Heart left ventricle (tissue), 16 donors: ENCODE measurements around the gene SETBP1. TPM values are rescaled to one million over a fixed set of nuclear protein-coding genes. Genes with fewer than 3 reads are reported as not detected.

Experiments used
- ATAC-seq, 4 donors: fragments of 200-7000 bp; cut with Tn5 transposase; one replicate each; pipeline ENCODE4 v1.9.1; 2020 to 2022; ENCODE audit warnings: moderate library complexity in 4 of 4, mild to moderate bottlenecking in 3 of 4, moderate number of reproducible peaks in 1 of 4
- DNase-seq, 5 donors: peaks; one replicate each; pipeline ENCODE4 v3.0.0-alpha.2; 2020
- H3K27ac ChIP-seq, 12 donors: fragments of 200-600 bp; sonication (generic) in 4 of 12; one replicate each; pipeline versions ENCODE4 v1.5.0 to v1.8.0; 2016 to 2022; ENCODE audit warnings: mild to moderate bottlenecking in 2 of 12
- H3K27me3 ChIP-seq, 9 donors: fragments of 200-600 bp; sonication (generic) in 2 of 9; one replicate each; pipeline versions ENCODE4 v1.5.1 to v1.8.0; 2016 to 2022; ENCODE audit warnings: mild to moderate bottlenecking in 3 of 9
- H3K36me3 ChIP-seq, 9 donors: fragments of 200-600 bp; sonication (generic) in 2 of 9; one replicate each; pipeline versions ENCODE4 v1.5.0 to v1.8.0; 2018 to 2022; ENCODE audit warnings: mild to moderate bottlenecking in 2 of 9
- H3K4me1 ChIP-seq, 12 donors: fragments of 200-600 bp; sonication (generic) in 4 of 12; one replicate each; pipeline versions ENCODE4 v1.5.0 to v1.8.0; 2016 to 2022; ENCODE audit warnings: mild to moderate bottlenecking in 3 of 12
- H3K4me3 ChIP-seq, 12 donors: fragments of 200-600 bp; sonication (generic) in 4 of 12; one replicate each; pipeline versions ENCODE4 v1.5.0 to v1.8.0; 2017 to 2022; ENCODE audit warnings: mild to moderate bottlenecking in 9 of 12, moderate library complexity in 4 of 12
- H3K9me3 ChIP-seq, 12 donors: fragments of 200-600 bp; sonication (generic) in 4 of 12; one replicate each; pipeline versions ENCODE4 v1.5.0 to v1.8.0; 2016 to 2022; ENCODE audit warnings: mild to moderate bottlenecking in 1 of 12
- CTCF ChIP-seq, 12 donors: fragments of 200-600 bp; sonication (generic) in 4 of 12; IDR thresholded peaks; one replicate each; pipeline versions ENCODE4 v1.5.0 to v1.8.0; 2018 to 2022; ENCODE audit warnings: antibody characterized with exemption in 12 of 12, mild to moderate bottlenecking in 5 of 12
- POLR2A ChIP-seq, 2 donors: fragments of 450-650 bp; IDR thresholded peaks; one replicate each; pipeline ENCODE4 v1.6.1; 2017; ENCODE audit warnings: antibody characterized with exemption in 2 of 2, mild to moderate bottlenecking in 2 of 2, moderate library complexity in 2 of 2
- WGBS, 4 donors: extraction: QIAGEN DNeasy Blood & Tissue Kit in 2 of 4; methylation state at CpG; one replicate each; pipeline versions ENCODE4 v1.1.5 to v1.1.7; 2013 to 2018; 5-methylcytosine and 5-hydroxymethylcytosine counted together
- intact Hi-C, 10 donors: fragments of 100-400 bp; cut with DNase I; formaldehyde crosslinking; loops; one replicate each; pipeline versions ENCODE4 v1.11.1 to v1.14.2; 2022
- polyA plus RNA-seq, 2 donors: library from polyadenylated mRNA; stranded (reverse); fragments of 200-250 nt; gene quantifications; one replicate each; pipeline ENCODE4 v1.2.3, GENCODE V29; 2013
- total RNA-seq, 9 donors: library from RNA; depleted of rRNA in 2 of 9; stranded (reverse); fragments of >200 nt in 2 of 9; fragmentation: NEBNext Ultra II Directional in 3 of 9; extraction: Animal tissue kit (Norgen Biotek cat#: 25700) in 3 of 9; gene quantifications; one replicate each; pipeline versions ENCODE4 v1.1.0 to v1.2.4, GENCODE V29; 2016 to 2023
- donor health status: ischemic (EF 13 %, LVEDD 7.1; RV severe dilation, severe dysfunction).
- donor health status: healthy with polysubstance abuse.
- donor health status: DM: no; HTN: yes; CAD: no.
- donor health status: DM: no; HTN: no; CAD: no.
- donor health status: ischemic (EF 25% LVEDD 6.9; RV normal size, moderate dysfunction).
- donor health status: ischemic (EF 25% LVEDD 5.7; RV mildly dilated, moderate dysfunction).
- donor health status: healthy.
- donor health status: DM: yes; HTN: yes; CAD: no.
- donor health status: ischemic (EF 35%, LVEDD 5.7; RV mildly dilated, moderate dysfunction).
- donor health status: nonischemic (EF 11% LVEDD 7.7; RV severe dilation, severe dysfunction).
- donor health status: DM: yes; HTN: yes; CAD: no.
- donor health status: PGD.
- donor health status: ischemic (EF 29% LVEDD 5.4; RV normal size, mild dysfunction).
- donor health status: nonischemic (EF 23%, LVEDD 6.1; RV moderate dilation, normal function).

The SETBP1 gene
- total and polyA plus RNA-seq, 11 donors = 1.2 to 10.6 (median 5.5) TPM

- no peaks in the 10 kb centered on the region for H3K36me3 ChIP-seq
- H3K27ac ChIP-seq = peak overlapping the region in 1 of 12 donors; percentile 40
- ATAC-seq = no peak
- H3K4me3 ChIP-seq = no peak overlapping the region
- TF ChIP-seq CTCF (IDR thresholded peaks at IDR 0.05) (no peak), POLR2A (IDR thresholded peaks at IDR 0.05) (no peak)
- H3K9me3 ChIP-seq = no peaks in the 10 kb centered on the region
- WGBS, 4 donors = 90 to 92% (median 91%) methylated on average over 3 of the region's 3 CpGs
- peaks cover 0 to 30% (median 7%) of the 10 kb centered on the region in 12 donors for H3K4me1 ChIP-seq
- no peak for DNase-seq
- intact Hi-C loops = no loop called here
- H3K27me3 ChIP-seq = peaks cover 0 to 41% (median 0%) of the 10 kb centered on the region in 9 donors
Observed at GRCh38 chr18:44736664-44737380, 56.1 kb downstream of the SETBP1 start.

- Histone ChIP-seq H3K4me3 (no peak overlapping the region), H3K4me1 (peaks cover 0 to 29% (median 14%) of the 10 kb centered on the region in 12 donors), H3K9me3 (no peaks in the 10 kb centered on the region), H3K27me3 (peaks cover 0 to 37% (median 0%) of the 10 kb centered on the region in 9 donors), H3K36me3 (no peaks in the 10 kb centered on the region), H3K27ac (peak overlapping the region in 1 of 12 donors; percentile 40)
- ATAC-seq (peak in 1 of 4 donors; percentile 34), DNase-seq (no peak)
- TF ChIP-seq POLR2A (IDR thresholded peaks at IDR 0.05) = no peak
- no peak for TF ChIP-seq CTCF (IDR thresholded peaks at IDR 0.05)
- WGBS, 4 donors = 78 to 93% (median 89%) methylated on average over 3 of the region's 3 CpGs
- intact Hi-C loops = no loop called here
Observed at GRCh38 chr18:44737623-44738022, 56.9 kb downstream of the SETBP1 start.

- Histone ChIP-seq H3K4me3 (no peak overlapping the region), H3K36me3 (no peaks in the 10 kb centered on the region), H3K9me3 (no peaks in the 10 kb centered on the region), H3K27me3 (peaks cover 0 to 51% (median 0%) of the 10 kb centered on the region in 9 donors), H3K4me1 (peaks cover 0 to 44% (median 24%) of the 10 kb centered on the region in 12 donors), H3K27ac (no peak overlapping the region)
- 91 to 97% (median 96%) methylated on average over 4 to 5 of the region's 5 CpGs for WGBS, 4 donors
- ATAC-seq (no peak), DNase-seq (no peak)
- intact Hi-C loops = loop anchor here in 2 of 10 donors (5.0 to 10.0 kb wide), 2 partner anchors 55 to 1118 kb away; partner anchors contain the start of gene SETBP1 (in 1 of the 2)
- TF ChIP-seq CTCF (IDR thresholded peaks at IDR 0.05) = no peak
Observed at GRCh38 chr18:44740000-44740399, 59.3 kb downstream of the SETBP1 start.

GRCh38 chr18:44741085-44741484 is 60.4 kb downstream of the SETBP1 start:
- Histone ChIP-seq H3K4me1 (peaks cover 0 to 44% (median 22%) of the 10 kb centered on the region in 12 donors), H3K9me3 (no peaks in the 10 kb centered on the region), H3K36me3 (no peaks in the 10 kb centered on the region), H3K27me3 (peaks cover 0 to 52% (median 0%) of the 10 kb centered on the region in 9 donors), H3K4me3 (no peak overlapping the region), H3K27ac (peak overlapping the region in 3 of 12 donors; percentile 20 to 66 (median 38))
- ATAC-seq = no peak
- TF ChIP-seq POLR2A (IDR thresholded peaks at IDR 0.05) = no peak
- no peak for TF ChIP-seq CTCF (IDR thresholded peaks at IDR 0.05)
- intact Hi-C loops = loop anchor here in 2 of 10 donors (5.0 to 10.0 kb wide), 2 partner anchors 56 to 1119 kb away; partner anchors contain the start of gene SETBP1 (in 1 of the 2)
- no peak for DNase-seq
- WGBS, 4 donors = 80 to 92% (median 85%) methylated on average over 2 of the region's 2 CpGs
